Esophagus (tissue), 2 donors: ENCODE results near the gene SPACDR. TPM values are rescaled to one million over a fixed set of nuclear protein-coding genes. Genes with fewer than 3 reads are reported as not detected.
A peak's percentile ranks its signal among the peaks of the same experiment; 100 is the strongest.

Source experiments
- H3K27ac ChIP-seq, 2 donors: one replicate each; pipeline ENCODE4 v1.5.1; 2013; ENCODE audit warnings: low read depth in 2 of 2, mild to moderate bottlenecking in 2 of 2, inconsistent platforms in 1 of 2, low read length in 1 of 2, moderate library complexity in 1 of 2
- H3K27me3 ChIP-seq, 2 donors: one replicate each; pipeline ENCODE4 v1.6.1; 2013; ENCODE audit warnings: low read length in 2 of 2, control low read depth in 1 of 2, mild to moderate bottlenecking in 1 of 2; ENCODE audit not compliant: insufficient read depth in 2 of 2, control insufficient read depth in 1 of 2
- H3K36me3 ChIP-seq, 2 donors: one replicate each; pipeline ENCODE4 v1.6.1; 2013; ENCODE audit warnings: low read length in 1 of 2; ENCODE audit not compliant: control insufficient read depth in 2 of 2, insufficient read depth in 2 of 2
- H3K4me1 ChIP-seq, 2 donors: one replicate each; pipeline ENCODE4 v1.6.1; 2013; ENCODE audit warnings: low read length in 1 of 2; ENCODE audit not compliant: control insufficient read depth in 2 of 2, insufficient read depth in 2 of 2
- H3K4me3 ChIP-seq, 2 donors: one replicate each; pipeline ENCODE4 v1.5.1; 2013; ENCODE audit warnings: low read length in 2 of 2, mild to moderate bottlenecking in 2 of 2, low read depth in 1 of 2, moderate library complexity in 1 of 2
- H3K9me3 ChIP-seq, 2 donors: one replicate each; pipeline ENCODE4 v1.6.1; 2013; ENCODE audit warnings: mild to moderate bottlenecking in 2 of 2, low read depth in 1 of 2, low read length in 1 of 2, moderate library complexity in 1 of 2; ENCODE audit not compliant: control insufficient read depth in 2 of 2, insufficient read depth in 1 of 2
- WGBS, 2 donors: extraction: QIAGEN DNeasy Blood & Tissue Kit; methylation state at CpG; one replicate each; pipeline ENCODE4 v1.1.7; 2013; 5-methylcytosine and 5-hydroxymethylcytosine counted together
- polyA plus RNA-seq, 2 donors: library from polyadenylated mRNA; stranded (reverse); fragments of 200-250 nt; gene quantifications; one replicate each; pipeline ENCODE4 v1.2.3, GENCODE V29; 2013
- donor health status: healthy with polysubstance abuse.
- donor health status: Bipolar disorder and iron deficiency.

SPACDR gene
- polyA plus RNA-seq, 2 donors = 0.31 to 0.65 TPM

DNA sequence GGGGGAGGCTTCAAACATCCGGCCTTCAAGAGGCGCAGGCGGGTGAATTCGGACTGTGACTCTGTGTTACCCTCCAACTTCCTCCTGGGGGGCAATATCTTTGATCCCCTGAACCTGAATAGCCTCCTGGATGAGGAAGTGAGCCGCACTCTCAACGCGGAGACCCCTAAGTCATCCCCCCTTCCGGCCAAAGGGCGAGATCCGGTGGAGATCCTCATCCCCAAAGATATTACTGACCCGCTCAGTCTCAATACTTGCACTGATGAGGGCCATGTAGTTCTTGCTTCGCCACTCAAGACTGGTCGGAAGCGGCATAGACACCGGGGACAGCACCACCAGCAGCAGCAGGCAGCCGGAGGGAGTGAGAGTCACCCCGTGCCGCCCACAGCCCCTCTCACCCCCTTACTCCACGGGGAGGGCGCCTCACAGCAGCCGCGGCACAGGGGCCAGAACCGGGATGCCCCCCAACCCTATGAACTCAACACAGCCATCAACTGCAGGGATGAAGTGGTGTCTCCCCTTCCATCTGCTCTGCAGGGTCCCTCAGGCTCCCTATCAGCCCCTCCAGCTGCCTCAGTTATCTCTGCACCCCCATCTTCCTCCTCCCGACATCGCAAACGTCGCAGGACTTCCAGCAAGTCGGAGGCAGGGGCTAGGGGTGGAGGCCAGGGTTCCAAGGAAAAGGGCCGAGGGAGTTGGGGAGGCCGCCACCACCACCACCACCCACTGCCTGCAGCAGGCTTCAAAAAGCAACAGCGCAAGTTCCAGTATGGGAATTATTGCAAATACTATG is 33.4 kb downstream of the SPACDR start:
- 20 to 23% methylated on average over 29 to 31 of the region's 31 CpGs for WGBS, 2 donors

DNA sequence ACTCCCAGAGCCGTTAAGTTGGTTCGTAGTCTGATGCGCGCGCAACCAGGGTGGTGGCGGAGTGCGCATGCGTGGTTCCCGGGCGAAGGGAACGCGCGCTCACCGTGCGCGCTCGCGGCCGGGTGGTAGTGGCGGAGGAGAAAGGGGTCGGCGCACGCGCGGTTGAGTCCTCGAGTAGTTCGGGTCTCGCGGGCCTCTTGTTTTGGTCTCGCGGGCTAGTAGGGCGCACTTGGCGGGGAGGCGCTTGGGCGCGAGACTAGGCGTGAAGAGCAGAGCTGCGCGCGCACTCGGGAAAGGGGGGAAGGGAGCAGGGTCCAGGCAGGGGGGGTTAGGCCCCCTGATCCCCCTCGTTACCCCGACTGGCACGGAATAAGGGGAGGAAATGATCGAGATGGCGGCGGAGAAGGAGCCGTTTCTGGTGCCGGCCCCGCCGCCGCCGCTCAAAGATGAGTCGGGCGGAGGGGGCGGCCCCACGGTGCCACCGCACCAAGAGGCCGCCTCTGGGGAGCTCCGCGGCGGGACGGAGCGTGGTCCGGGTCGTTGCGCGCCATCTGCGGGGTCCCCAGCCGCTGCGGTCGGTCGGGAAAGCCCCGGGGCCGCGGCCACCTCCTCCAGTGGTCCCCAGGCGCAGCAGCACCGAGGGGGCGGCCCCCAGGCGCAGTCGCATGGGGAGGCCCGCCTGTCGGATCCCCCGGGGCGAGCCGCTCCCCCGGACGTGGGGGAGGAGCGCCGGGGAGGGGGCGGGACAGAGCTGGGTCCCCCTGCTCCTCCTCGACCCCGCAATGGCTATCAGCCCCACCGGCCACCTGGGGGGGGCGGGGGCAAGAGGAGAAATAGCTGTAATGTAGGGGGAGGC is 34.2 kb downstream of the SPACDR start, which contains the start of gene MEPCE:
Gene MEPCE (plus strand): TSS at position 195 of the 856 bp plus-strand sequence. CDS start 188 bp downstream, at position 383.
- WGBS, 2 donors = 0% methylated on average over 77 to 95 of the region's 95 CpGs
- Histone ChIP-seq H3K4me3 (peak within 1 kb of the TSS; percentile 84 to 90), H3K4me1 (peaks cover 11 to 18% of the 10 kb centered on the region in 2 donors), H3K9me3 (no peaks in the 10 kb centered on the region), H3K36me3 (peaks cover 5 to 14% of the 10 kb centered on the region in 2 donors), H3K27me3 (no peaks in the 10 kb centered on the region), H3K27ac (peak within 1 kb of the TSS; percentile 95 to 100)

More for the DNA sequence above, 33.4 kb downstream of the SPACDR start:
- H3K9me3 ChIP-seq = no peaks in the 10 kb centered on the region
- peak overlapping the region; percentile 84 to 90 for H3K4me3 ChIP-seq
- H3K27ac ChIP-seq = peak overlapping the region; percentile 95 to 100
- H3K27me3 ChIP-seq = no peaks in the 10 kb centered on the region
- H3K4me1 ChIP-seq = peaks cover 11 to 23% of the 10 kb centered on the region in 2 donors
- peaks cover 5 to 14% of the 10 kb centered on the region in 2 donors for H3K36me3 ChIP-seq

DNA sequence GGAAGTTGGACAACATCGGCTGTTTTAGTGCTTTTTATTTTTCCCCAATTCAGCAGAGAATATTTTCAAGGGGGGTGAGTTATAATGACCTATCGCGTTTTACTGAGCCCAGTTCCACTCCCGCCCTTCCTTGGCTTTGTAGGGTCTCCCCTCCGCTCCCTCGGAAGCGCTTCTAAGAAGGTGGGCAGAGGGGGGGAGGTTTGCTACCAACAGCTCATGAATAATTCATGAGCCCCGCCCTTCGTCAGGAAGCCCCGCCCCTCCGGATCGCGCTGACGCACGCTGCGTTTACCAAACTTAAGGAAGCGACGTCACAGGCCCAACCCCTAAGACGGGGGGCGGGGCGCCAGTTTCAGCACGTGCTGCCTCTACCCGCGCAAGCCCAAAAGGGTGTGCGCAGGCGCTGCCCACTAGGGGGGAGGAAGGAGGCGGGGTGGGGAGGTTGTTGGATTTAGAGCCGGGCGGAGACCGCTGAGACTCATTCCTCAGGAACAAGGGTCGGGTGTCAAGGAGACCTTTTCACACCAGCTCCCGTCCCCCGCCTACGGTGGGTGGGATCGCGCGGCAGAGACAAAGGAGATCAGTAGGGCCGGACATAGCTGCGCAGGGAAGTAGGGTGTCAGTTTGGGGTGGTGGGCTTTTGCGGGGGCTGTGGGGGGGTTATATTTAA is 35.0 kb downstream of the SPACDR start:
- peak overlapping the region; percentile 95 to 100 for H3K27ac ChIP-seq
- 0 to 1% methylated on average over 40 of the region's 40 CpGs for WGBS, 2 donors
- H3K4me1 ChIP-seq = peaks cover 11 to 18% of the 10 kb centered on the region in 2 donors
- peaks cover 5 to 14% of the 10 kb centered on the region in 2 donors for H3K36me3 ChIP-seq
- no peaks in the 10 kb centered on the region for H3K27me3 ChIP-seq
- no peaks in the 10 kb centered on the region for H3K9me3 ChIP-seq
- peak overlapping the region; percentile 84 to 90 for H3K4me3 ChIP-seq

DNA sequence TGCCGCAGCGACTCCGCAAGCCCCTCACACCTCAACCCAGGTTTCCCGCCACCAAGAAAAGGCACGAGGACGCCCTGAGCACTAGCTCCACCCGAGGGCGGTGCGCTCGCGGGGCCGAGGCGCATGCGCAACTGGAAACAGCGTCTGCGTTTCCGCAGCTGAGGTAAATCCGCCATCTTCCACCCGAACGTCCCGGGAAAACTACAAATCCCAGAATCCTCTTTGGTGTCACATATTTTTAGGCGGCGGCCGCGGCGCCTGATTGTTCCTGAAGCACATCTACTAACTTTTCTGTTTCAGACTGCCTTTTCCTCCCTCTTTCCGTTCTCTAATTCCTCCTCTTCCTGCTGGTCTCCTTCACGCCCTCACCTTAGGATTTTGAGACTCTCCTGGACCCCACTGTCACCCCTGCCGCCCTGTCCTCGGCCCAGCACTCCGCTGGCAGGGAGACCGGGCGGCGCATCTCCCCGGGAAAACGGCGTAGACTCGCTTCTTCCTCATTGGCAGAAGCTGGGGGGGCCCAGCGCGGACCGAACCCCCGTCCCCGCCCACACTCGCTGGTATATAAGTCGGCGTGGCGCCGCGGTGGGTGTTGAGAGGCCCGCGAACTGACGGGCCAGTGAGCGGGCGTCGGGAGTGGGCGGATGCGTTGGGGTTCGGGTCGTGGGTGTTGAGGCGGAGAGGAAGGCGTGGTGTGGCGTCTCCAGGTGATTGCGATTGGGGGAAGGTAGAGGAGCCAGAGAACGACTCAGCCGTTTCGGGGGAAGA is 35.7 kb downstream of the SPACDR start, which contains the start of gene ZCWPW1:
Gene ZCWPW1 (minus strand): TSS at position 505 of the 768 bp plus-strand sequence. CDS start 8,054 bp downstream, outside the sequence.
- Histone ChIP-seq H3K36me3 (peaks cover 0 to 7% of the 10 kb centered on the region in 2 donors), H3K4me1 (peaks cover 11 to 18% of the 10 kb centered on the region in 2 donors), H3K27ac (peak within 1 kb of the TSS; percentile 95 to 100), H3K4me3 (peak within 1 kb of the TSS; percentile 84 to 90), H3K9me3 (no peaks in the 10 kb centered on the region), H3K27me3 (no peaks in the 10 kb centered on the region)
- WGBS, 2 donors = 1% methylated on average over 64 to 66 of the region's 66 CpGs

DNA sequence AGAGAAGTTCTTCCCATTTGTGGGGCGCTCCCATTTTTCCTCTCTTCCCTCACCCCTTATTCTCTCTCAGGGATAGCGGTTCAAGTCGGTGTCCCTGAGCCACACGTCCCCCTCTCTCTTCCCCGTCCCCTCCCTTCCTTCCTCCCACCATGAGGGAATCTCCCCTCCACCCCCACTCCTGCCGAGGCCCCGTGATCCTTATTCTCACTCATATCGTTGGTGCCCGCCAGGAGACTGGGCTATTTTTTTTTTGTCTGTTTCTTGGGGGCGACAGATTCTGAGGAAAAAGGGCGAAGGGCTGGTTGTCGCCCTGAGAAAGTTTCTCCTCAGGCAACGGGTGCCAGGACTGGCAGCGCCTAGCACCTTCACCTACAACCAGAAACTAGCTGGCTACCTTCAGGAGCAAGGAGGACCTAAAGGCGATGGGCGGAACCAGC is 36.3 kb downstream of the SPACDR start:
- 55 to 57% methylated on average over 16 of the region's 16 CpGs for WGBS, 2 donors
- Histone ChIP-seq H3K9me3 (no peaks in the 10 kb centered on the region), H3K4me1 (peaks cover 8 to 16% of the 10 kb centered on the region in 2 donors), H3K27ac (peak overlapping the region in 1 of 2 donors; percentile 100), H3K36me3 (peaks cover 0 to under 1% of the 10 kb centered on the region in 2 donors), H3K27me3 (no peaks in the 10 kb centered on the region), H3K4me3 (peak overlapping the region; percentile 65 to 84)

DNA sequence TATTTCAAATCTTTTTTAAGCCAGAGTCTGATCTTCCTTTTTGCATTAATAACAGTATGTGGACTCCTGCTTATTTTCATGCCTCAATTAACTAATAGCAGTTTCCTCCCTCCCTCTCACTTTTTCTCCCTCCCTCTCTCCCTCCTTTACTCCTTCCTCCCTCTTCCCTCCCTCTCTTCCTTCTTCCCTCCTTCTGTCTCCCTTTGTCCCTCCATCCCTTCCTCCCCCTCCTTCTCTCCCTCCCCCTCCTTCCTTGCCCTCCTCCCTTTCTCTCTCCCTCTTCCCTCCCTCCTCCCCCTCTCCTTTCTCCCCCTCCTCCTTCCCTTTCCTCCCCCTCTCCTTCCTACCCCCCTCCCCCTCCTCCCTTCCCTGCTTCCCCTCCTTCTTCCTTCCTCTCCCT is 37.5 kb downstream of the SPACDR start:
- Histone ChIP-seq H3K27me3 (no peaks in the 10 kb centered on the region), H3K4me1 (peaks cover 8 to 13% of the 10 kb centered on the region in 2 donors), H3K4me3 (no peak overlapping the region), H3K9me3 (no peaks in the 10 kb centered on the region), H3K36me3 (no peaks in the 10 kb centered on the region), H3K27ac (no peak overlapping the region)

DNA sequence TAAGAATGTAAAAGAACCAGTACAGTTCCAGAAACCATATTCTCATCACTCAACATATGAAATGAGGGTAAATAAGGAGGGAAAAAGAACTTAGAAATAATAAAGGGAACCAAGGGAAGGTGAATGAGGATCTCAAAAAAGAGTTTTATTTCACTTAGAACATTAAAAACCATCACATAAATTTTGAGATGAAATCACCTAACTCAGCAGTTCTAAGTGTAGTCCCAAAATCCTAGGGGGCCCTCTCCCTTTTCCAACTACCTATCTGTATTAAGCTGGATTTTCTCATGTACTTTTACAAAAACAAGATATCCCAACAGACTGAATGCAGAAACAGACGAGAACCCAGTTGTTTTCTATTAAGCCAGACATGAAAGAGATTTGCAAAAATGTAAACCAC is 38.7 kb downstream of the SPACDR start:
- Histone ChIP-seq H3K4me3 (no peak overlapping the region), H3K9me3 (no peaks in the 10 kb centered on the region), H3K36me3 (no peaks in the 10 kb centered on the region), H3K4me1 (peaks cover 0 to 3% of the 10 kb centered on the region in 2 donors), H3K27ac (no peak overlapping the region), H3K27me3 (no peaks in the 10 kb centered on the region)
- WGBS, 2 donors = 60 to 66% methylated on average over 1 of the region's 1 CpG

DNA sequence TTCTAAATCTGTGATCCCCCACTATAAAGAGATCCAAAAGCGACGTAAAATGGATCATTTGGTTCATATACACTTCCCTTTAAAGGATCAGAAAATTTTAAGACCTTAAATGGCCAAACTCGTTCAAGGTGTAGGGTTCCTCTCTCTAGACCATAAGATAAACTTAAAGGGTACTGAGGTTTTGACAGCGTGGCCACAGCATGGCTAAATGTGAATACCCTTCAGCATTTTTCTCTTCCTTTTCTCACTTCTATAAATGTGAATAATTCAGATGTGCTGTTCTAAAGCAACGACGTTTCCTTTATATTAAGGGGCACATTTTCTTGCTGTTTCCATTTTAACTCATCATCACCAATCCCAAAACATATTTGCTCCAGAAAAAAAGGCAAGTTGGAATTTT is 40.7 kb downstream of the SPACDR start:
- WGBS, 2 donors = 84 to 89% methylated on average over 6 of the region's 6 CpGs
- H3K27ac ChIP-seq = no peak overlapping the region

More for the DNA sequence above, 40.7 kb downstream of the SPACDR start:
- no peaks in the 10 kb centered on the region for H3K27me3 ChIP-seq
- no peak overlapping the region for H3K4me3 ChIP-seq
- peaks cover 0 to 3% of the 10 kb centered on the region in 2 donors for H3K4me1 ChIP-seq
- H3K36me3 ChIP-seq = no peaks in the 10 kb centered on the region
- H3K9me3 ChIP-seq = no peaks in the 10 kb centered on the region
